SK-N-SH treated with all-trans-retinoic acid at 6 μM for 48 hours (cell line): ENCODE data around the gene HNF1A.

Source experiments
- BACH2 ChIP-seq: fragments of 250-450 bp; sonication (Bioruptor Pico); IDR thresholded peaks from 2 replicates; pipeline ENCODE4 v1.9.0; 2021; ENCODE audit warnings: mild to moderate bottlenecking, borderline replicate concordance
- CSDC2 ChIP-seq: fragments of 250-450 bp; sonication (Bioruptor Pico); IDR thresholded peaks from 2 replicates; pipeline ENCODE4 v1.5.0; 2020; ENCODE audit warnings: mild to moderate bottlenecking, moderate library complexity
- ESRRG ChIP-seq: fragments of 250-450 bp; sonication (Bioruptor Pico); IDR thresholded peaks from 2 replicates; pipeline ENCODE4 v1.6.1; 2021; ENCODE audit warnings: mild to moderate bottlenecking
- PATZ1 ChIP-seq: fragments of 250-450 bp; sonication (Bioruptor Pico); IDR thresholded peaks from 2 replicates; pipeline ENCODE4 v1.8.0; 2020; ENCODE audit warnings: mild to moderate bottlenecking, moderate library complexity, borderline replicate concordance
- RARB ChIP-seq: fragments of 250-450 bp; sonication (Bioruptor Pico); IDR thresholded peaks from 2 replicates; pipeline ENCODE4 v1.8.0; 2021; ENCODE audit warnings: mild to moderate bottlenecking, moderate library complexity
- TOX ChIP-seq: fragments of 250-450 bp; sonication (Bioruptor Pico); IDR thresholded peaks from 2 replicates; pipeline ENCODE4 v1.8.0; 2021; ENCODE audit warnings: mild to moderate bottlenecking, moderate library complexity, borderline replicate concordance
- TSHZ2 ChIP-seq: fragments of 250-450 bp; sonication (Bioruptor Pico); IDR thresholded peaks from 2 replicates; pipeline ENCODE4 v1.5.0; 2020; ENCODE audit warnings: mild to moderate bottlenecking, moderate library complexity
- ZC3H10 ChIP-seq: fragments of 250-450 bp; sonication (Bioruptor Pico); IDR thresholded peaks from 2 replicates; pipeline ENCODE4 v1.5.1; 2021; ENCODE audit warnings: mild to moderate bottlenecking, moderate library complexity
- ZFP30 ChIP-seq: fragments of 450-650 bp; formaldehyde crosslinking; IDR thresholded peaks from 2 replicates; pipeline ENCODE4 v1.5.0; 2022; ENCODE audit warnings: mild to moderate bottlenecking, moderate library complexity
- ZNF565 ChIP-seq: fragments of 450-650 bp; formaldehyde crosslinking; conservative IDR thresholded peaks from 2 replicates; pipeline ENCODE4 v1.5.0; 2020; ENCODE audit warnings: low read depth, mild to moderate bottlenecking, moderate library complexity
- ZNF8 ChIP-seq: fragments of 450-650 bp; formaldehyde crosslinking; IDR thresholded peaks from 2 replicates; pipeline ENCODE4 v1.5.0; 2020; ENCODE audit warnings: mild to moderate bottlenecking, moderate library complexity
- TF ChIP-seq, protein P1 (sequence below): fragments of 250-450 bp; sonication (Bioruptor Pico); IDR thresholded peaks from 2 replicates; pipeline ENCODE4 v1.5.1; 2021; ENCODE audit warnings: mild to moderate bottlenecking, moderate library complexity
- TF ChIP-seq, protein P2 (sequence below): fragments of 250-450 bp; sonication (Bioruptor Pico); IDR thresholded peaks from 2 replicates; pipeline ENCODE4 v1.8.0; 2021; ENCODE audit warnings: low read depth, mild to moderate bottlenecking, moderate library complexity, borderline replicate concordance

GRCh38 chr12:121023799-121024198 lies 45.5 kb downstream of the HNF1A start:
- TF ChIP-seq ZNF565 (CRISPR knock-in tag) (no peak), BACH2 (CRISPR knock-in tag) (no peak), ZNF8 (CRISPR knock-in tag) (no peak), TSHZ2 (no peak), TOX (CRISPR knock-in tag) (no peak), ESRRG (CRISPR knock-in tag) (no peak), ZC3H10 (no peak), RARB (CRISPR knock-in tag) (no peak), CSDC2 (no peak), ZFP30 (CRISPR knock-in tag) (no peak), PATZ1 (no peak)
- TF ChIP-seq, protein P1, sequence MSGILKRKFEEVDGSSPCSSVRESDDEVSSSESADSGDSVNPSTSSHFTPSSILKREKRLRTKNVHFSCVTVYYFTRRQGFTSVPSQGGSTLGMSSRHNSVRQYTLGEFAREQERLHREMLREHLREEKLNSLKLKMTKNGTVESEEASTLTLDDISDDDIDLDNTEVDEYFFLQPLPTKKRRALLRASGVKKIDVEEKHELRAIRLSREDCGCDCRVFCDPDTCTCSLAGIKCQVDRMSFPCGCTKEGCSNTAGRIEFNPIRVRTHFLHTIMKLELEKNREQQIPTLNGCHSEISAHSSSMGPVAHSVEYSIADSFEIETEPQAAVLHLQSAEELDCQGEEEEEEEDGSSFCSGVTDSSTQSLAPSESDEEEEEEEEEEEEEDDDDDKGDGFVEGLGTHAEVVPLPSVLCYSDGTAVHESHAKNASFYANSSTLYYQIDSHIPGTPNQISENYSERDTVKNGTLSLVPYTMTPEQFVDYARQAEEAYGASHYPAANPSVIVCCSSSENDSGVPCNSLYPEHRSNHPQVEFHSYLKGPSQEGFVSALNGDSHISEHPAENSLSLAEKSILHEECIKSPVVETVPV (CRISPR knock-in tag) = no peak
- TF ChIP-seq, protein P2, sequence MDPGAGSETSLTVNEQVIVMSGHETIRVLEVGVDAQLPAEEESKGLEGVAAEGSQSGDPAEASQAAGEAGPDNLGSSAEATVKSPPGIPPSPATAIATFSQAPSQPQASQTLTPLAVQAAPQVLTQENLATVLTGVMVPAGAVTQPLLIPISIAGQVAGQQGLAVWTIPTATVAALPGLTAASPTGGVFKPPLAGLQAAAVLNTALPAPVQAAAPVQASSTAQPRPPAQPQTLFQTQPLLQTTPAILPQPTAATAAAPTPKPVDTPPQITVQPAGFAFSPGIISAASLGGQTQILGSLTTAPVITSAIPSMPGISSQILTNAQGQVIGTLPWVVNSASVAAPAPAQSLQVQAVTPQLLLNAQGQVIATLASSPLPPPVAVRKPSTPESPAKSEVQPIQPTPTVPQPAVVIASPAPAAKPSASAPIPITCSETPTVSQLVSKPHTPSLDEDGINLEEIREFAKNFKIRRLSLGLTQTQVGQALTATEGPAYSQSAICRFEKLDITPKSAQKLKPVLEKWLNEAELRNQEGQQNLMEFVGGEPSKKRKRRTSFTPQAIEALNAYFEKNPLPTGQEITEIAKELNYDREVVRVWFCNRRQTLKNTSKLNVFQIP = no peak
